Progenitor cell of endocrine pancreas (in vitro differentiated cells): ENCODE results near the gene NPTXR. TPM values are rescaled to one million over a fixed set of nuclear protein-coding genes. Genes with fewer than 3 reads are reported as not detected.

Experiments
- DNase-seq: peaks from one replicate; pipeline ENCODE4 v3.0.0; 2021; ENCODE audit warnings: low spot score; ENCODE audit not compliant: unreplicated experiment
- H3K27ac Mint-ChIP-seq: 2 replicates; pipeline ENCODE4 v1.8.0; 2021; ENCODE audit warnings: mild to moderate bottlenecking, moderate library complexity, mixed read lengths
- H3K27me3 Mint-ChIP-seq: 2 replicates; pipeline ENCODE4 v1.8.0; 2021; ENCODE audit warnings: mixed read lengths
- H3K36me3 Mint-ChIP-seq: 2 replicates; pipeline ENCODE4 v1.8.0; 2022; ENCODE audit warnings: mixed read lengths; ENCODE audit not compliant: insufficient read depth
- H3K4me1 Mint-ChIP-seq: 2 replicates; pipeline ENCODE4 v1.8.0; 2021; ENCODE audit warnings: low read depth, mixed read lengths
- H3K4me3 Mint-ChIP-seq: 2 replicates; pipeline ENCODE4 v1.8.0; 2021; ENCODE audit warnings: low read depth, mild to moderate bottlenecking, moderate library complexity, mixed read lengths
- H3K9me3 Mint-ChIP-seq: 2 replicates; pipeline ENCODE4 v1.8.0; 2021; ENCODE audit warnings: low read depth, mixed read lengths
- CTCF ChIP-seq: fragments of 200-600 bp; sonication (generic); IDR thresholded peaks from one replicate; pipeline ENCODE4 v1.5.0; 2021; ENCODE audit warnings: antibody characterized with exemption, mild to moderate bottlenecking; ENCODE audit not compliant: unreplicated experiment
- total RNA-seq: library from RNA; stranded (reverse); gene quantifications from 2 replicates; pipeline ENCODE4 v1.2.1, GENCODE V29; 2021

NPTXR gene
- total RNA-seq, 1 donor from 2014 or later: 4.7 TPM

GRCh38 chr22:38796262-38796957 lies 47.4 kb downstream of the NPTXR start:
- Mint-ChIP-seq H3K9me3 (no peaks in the 10 kb centered on the region), H3K27me3 (peaks cover 60% of the 10 kb centered on the region), H3K27ac (no peak overlapping the region), H3K4me1 (peaks cover 6% of the 10 kb centered on the region), H3K36me3 (no peaks in the 10 kb centered on the region), H3K4me3 (no peak overlapping the region)
- TF ChIP-seq CTCF: no peak
- no peak for DNase-seq

- Mint-ChIP-seq H3K4me3 (no peak overlapping the region), H3K27ac (no peak overlapping the region), H3K9me3 (no peaks in the 10 kb centered on the region), H3K36me3 (no peaks in the 10 kb centered on the region), H3K4me1 (peaks cover 6% of the 10 kb centered on the region), H3K27me3 (peaks cover 52% of the 10 kb centered on the region)
- no peak for DNase-seq
- no peak for TF ChIP-seq CTCF
These were observed 48.3 kb downstream of the NPTXR start for GRCh38 chr22:38795569-38795968.

GRCh38 chr22:38793721-38794466 lies 49.9 kb downstream of the NPTXR start, which contains the start of gene DNAL4:
Gene DNAL4 (minus strand): TSS chr22:38794143. CDS start chr22:38782731, 11,412 bp downstream.
- no peak for TF ChIP-seq CTCF
- Mint-ChIP-seq H3K4me1 (peaks cover 6% of the 10 kb centered on the region), H3K4me3 (peak within 1 kb of the TSS; percentile 88), H3K9me3 (no peaks in the 10 kb centered on the region), H3K27me3 (peaks cover 38% of the 10 kb centered on the region), H3K27ac (peak within 1 kb of the TSS; percentile 74), H3K36me3 (no peaks in the 10 kb centered on the region)
- DNase-seq: peak; percentile 76

GRCh38 chr22:38793317-38793716 lies 50.5 kb downstream of the NPTXR start:
- Mint-ChIP-seq H3K4me1 (peaks cover 6% of the 10 kb centered on the region), H3K36me3 (no peaks in the 10 kb centered on the region), H3K27me3 (peaks cover 32% of the 10 kb centered on the region), H3K4me3 (peak overlapping the region; percentile 88), H3K9me3 (no peaks in the 10 kb centered on the region), H3K27ac (peak overlapping the region; percentile 74)
- no peak for TF ChIP-seq CTCF
- no peak for DNase-seq

- H3K4me1 Mint-ChIP-seq: peaks cover 6% of the 10 kb centered on the region
- no peaks in the 10 kb centered on the region for H3K36me3 Mint-ChIP-seq
- H3K9me3 Mint-ChIP-seq: no peaks in the 10 kb centered on the region
- H3K27me3 Mint-ChIP-seq: peaks cover 27% of the 10 kb centered on the region
- H3K4me3 Mint-ChIP-seq: peak overlapping the region; percentile 88
- no peak for DNase-seq
- no peak for TF ChIP-seq CTCF
- H3K27ac Mint-ChIP-seq: no peak overlapping the region
These were observed 51.0 kb downstream of the NPTXR start for GRCh38 chr22:38792833-38793232.
